ENCODE results near the gene RASSF1. TPM values are rescaled to one million over a fixed set of nuclear protein-coding genes. Genes with fewer than 3 reads are reported as not detected.

The RASSF1 gene
- polyA plus RNA-seq (2012; ENCODE audit: insufficient read depth, insufficient read length, low read depth): 36.7 TPM

GRCh38 chr3:50340448-50341329 is at the start of gene RASSF1:
Gene RASSF1 (minus strand): TSS chr3:50340836. CDS start chr3:50340805, 31 bp downstream.
- Histone ChIP-seq H3K9me3 (no peaks in the 10 kb centered on the region), H3K27me3 (no peaks in the 10 kb centered on the region), H3K36me3 (peaks cover 3% of the 10 kb centered on the region; the same call in 1 of the 2 replicates), H3K4me3 (ENCODE audit: low read depth, low read length) (no peak within 1 kb of the TSS), H3K4me1 (peaks cover 3% of the 10 kb centered on the region; the same call in 1 of the 2 replicates)
- DNase-seq: no peak
- TF ChIP-seq CTCF (IDR thresholded peaks at IDR 0.05; ENCODE audit: low read depth, low read length): no peak

- Histone ChIP-seq H3K36me3 (no peaks in the 10 kb centered on the region), H3K27me3 (no peaks in the 10 kb centered on the region), H3K4me1 (peaks cover 65% of the 10 kb centered on the region), H3K9me3 (no peaks in the 10 kb centered on the region), H3K4me3 (ENCODE audit: low read depth, low read length) (no peak overlapping the region)
- no peak for DNase-seq
- no peak for TF ChIP-seq CTCF (IDR thresholded peaks at IDR 0.05; ENCODE audit: low read depth, low read length)
These were observed 48.8 kb upstream of the RASSF1 start for GRCh38 chr3:50389414-50389767.

- Histone ChIP-seq H3K4me1 (peaks cover 65% of the 10 kb centered on the region), H3K4me3 (ENCODE audit: low read depth, low read length) (no peak overlapping the region), H3K36me3 (no peaks in the 10 kb centered on the region), H3K9me3 (no peaks in the 10 kb centered on the region), H3K27me3 (no peaks in the 10 kb centered on the region)
- no peak for TF ChIP-seq CTCF (IDR thresholded peaks at IDR 0.05; ENCODE audit: low read depth, low read length)
- DNase-seq: no peak
These were observed 48.2 kb upstream of the RASSF1 start for GRCh38 chr3:50388720-50389413.

GRCh38 chr3:50388016-50388719 is 47.5 kb upstream of the RASSF1 start:
- TF ChIP-seq CTCF (IDR thresholded peaks at IDR 0.05; ENCODE audit: low read depth, low read length): peak; percentile 65
- H3K27me3 ChIP-seq: no peaks in the 10 kb centered on the region
- DNase-seq: peak; percentile 68

GRCh38 chr3:50385754-50386153 is 45.1 kb upstream of the RASSF1 start:
- no peaks in the 10 kb centered on the region for H3K9me3 ChIP-seq
- no peak for DNase-seq
- H3K4me3 ChIP-seq (ENCODE audit: low read depth, low read length): no peak overlapping the region
- no peaks in the 10 kb centered on the region for H3K36me3 ChIP-seq
- no peak for TF ChIP-seq CTCF (IDR thresholded peaks at IDR 0.05; ENCODE audit: low read depth, low read length)
- H3K4me1 ChIP-seq: peaks cover 68% of the 10 kb centered on the region
- no peaks in the 10 kb centered on the region for H3K27me3 ChIP-seq

More at GRCh38 chr3:50388016-50388719, 47.5 kb upstream of the RASSF1 start:
- H3K4me1 ChIP-seq: peaks cover 65% of the 10 kb centered on the region
- no peaks in the 10 kb centered on the region for H3K36me3 ChIP-seq
- H3K9me3 ChIP-seq: no peaks in the 10 kb centered on the region
- H3K4me3 ChIP-seq (ENCODE audit: low read depth, low read length): no peak overlapping the region

All from BE2C (cell line).